Muscle layer of colon (tissue), 2 donors: Measurements from ENCODE around the gene LMO1.

ENCODE experiments used
- H3K27ac ChIP-seq: one replicate; pipeline ENCODE4 v1.7.0; 2013; ENCODE audit warnings: low read depth, mild to moderate bottlenecking, low read length, moderate library complexity
- H3K27me3 ChIP-seq, 2 donors: one replicate each; pipeline ENCODE4 v1.7.0; 2013; ENCODE audit warnings: low read length in 2 of 2, mild to moderate bottlenecking in 2 of 2; ENCODE audit not compliant: insufficient read depth in 2 of 2, control insufficient read depth in 1 of 2
- H3K36me3 ChIP-seq: one replicate; pipeline ENCODE4 v1.7.0; 2013; ENCODE audit warnings: mild to moderate bottlenecking, low read length; ENCODE audit not compliant: insufficient read depth
- H3K4me1 ChIP-seq: one replicate; pipeline ENCODE4 v1.7.0; 2013; ENCODE audit warnings: mild to moderate bottlenecking, low read length; ENCODE audit not compliant: insufficient read depth
- H3K4me3 ChIP-seq, 2 donors: one replicate each; pipeline ENCODE4 v1.7.0; 2013; ENCODE audit warnings: low read length in 2 of 2, low read depth in 1 of 2, mild to moderate bottlenecking in 1 of 2, moderate library complexity in 1 of 2
- H3K9ac ChIP-seq: one replicate; pipeline ENCODE4 v1.7.0; 2013; ENCODE audit warnings: low read length
- H3K9me3 ChIP-seq: one replicate; pipeline ENCODE4 v1.7.0; 2013; ENCODE audit warnings: mild to moderate bottlenecking, low read length
- donor health status: abdominal sarcoma.
- donor health status: Adenocarcinoma of cecum.

Gene LMO1

DNA sequence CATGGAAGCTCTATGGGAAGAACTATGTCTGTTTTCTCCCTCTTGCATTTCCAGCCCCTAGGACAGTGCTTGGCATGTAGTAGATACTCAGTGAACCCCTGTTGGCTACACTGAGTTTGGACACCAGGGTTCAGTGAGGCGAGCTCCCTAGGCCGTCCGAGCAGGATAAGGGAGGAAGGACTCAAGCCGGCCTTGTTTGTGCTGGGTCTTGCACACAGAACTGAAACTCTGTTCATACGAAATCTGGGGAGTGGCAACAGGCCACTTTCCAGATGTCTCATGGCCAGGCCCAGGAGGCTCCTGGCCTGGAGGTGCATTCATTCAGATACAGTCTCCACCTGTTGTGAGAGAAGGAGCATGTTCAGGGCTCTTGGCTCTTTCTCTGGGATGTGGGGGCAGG is 23.6 kb upstream of the LMO1 start:
- H3K27me3 ChIP-seq, result no peaks in the 10 kb centered on the region
- no peaks in the 10 kb centered on the region for H3K36me3 ChIP-seq
- no peaks in the 10 kb centered on the region for H3K9me3 ChIP-seq
- H3K4me1 ChIP-seq, result no peaks in the 10 kb centered on the region
- no peak overlapping the region for H3K27ac ChIP-seq
- H3K4me3 ChIP-seq, result no peak overlapping the region
- no peak overlapping the region for H3K9ac ChIP-seq

DNA sequence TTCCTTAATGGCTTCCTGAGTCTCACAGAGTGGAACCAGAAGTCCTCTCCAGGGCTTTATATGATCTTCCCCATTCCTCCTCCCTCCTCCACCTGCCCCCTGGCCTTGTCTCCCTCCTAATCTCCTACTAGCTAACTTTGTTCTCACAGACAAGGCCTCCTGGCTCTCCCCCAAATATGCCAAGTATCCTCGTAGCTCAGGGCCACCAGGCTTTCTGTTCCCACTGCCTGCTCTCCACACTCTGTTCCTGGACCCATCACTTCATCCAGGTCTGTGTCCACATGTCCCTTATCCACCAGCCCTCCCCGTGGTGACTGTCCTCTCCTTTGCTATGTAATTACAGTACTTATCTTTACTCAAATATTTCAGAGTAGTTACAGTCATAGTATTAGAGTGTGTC is 23.2 kb upstream of the LMO1 start:
- Histone ChIP-seq H3K9me3 (no peaks in the 10 kb centered on the region), H3K4me1 (no peaks in the 10 kb centered on the region), H3K9ac (no peak overlapping the region), H3K27ac (no peak overlapping the region), H3K27me3 (no peaks in the 10 kb centered on the region), H3K36me3 (no peaks in the 10 kb centered on the region), H3K4me3 (no peak overlapping the region)

DNA sequence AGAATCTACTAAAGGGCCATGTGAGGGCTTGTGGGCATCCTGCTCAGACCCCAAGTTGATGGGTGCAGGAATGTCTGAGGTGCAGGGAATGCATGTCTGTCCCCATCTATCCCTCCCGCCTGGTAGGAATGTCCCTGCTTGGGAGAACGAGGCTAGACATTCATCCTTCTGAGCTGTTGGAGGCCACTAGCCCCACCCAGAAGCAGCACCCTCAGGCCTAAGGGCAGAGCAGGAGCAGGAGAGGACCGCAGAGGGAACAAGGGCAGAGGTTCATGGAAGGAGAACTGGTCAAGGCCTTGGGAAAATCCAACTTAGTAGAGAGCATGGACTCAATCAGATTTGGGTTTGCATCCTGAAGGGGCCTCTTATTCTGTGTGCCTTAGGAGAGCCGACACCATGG is 22.1 kb upstream of the LMO1 start:
- no peak overlapping the region for H3K27ac ChIP-seq
- no peaks in the 10 kb centered on the region for H3K27me3 ChIP-seq
- H3K36me3 ChIP-seq, result no peaks in the 10 kb centered on the region
- H3K9me3 ChIP-seq, result no peaks in the 10 kb centered on the region
- no peaks in the 10 kb centered on the region for H3K4me1 ChIP-seq
- no peak overlapping the region for H3K4me3 ChIP-seq
- no peak overlapping the region for H3K9ac ChIP-seq

DNA sequence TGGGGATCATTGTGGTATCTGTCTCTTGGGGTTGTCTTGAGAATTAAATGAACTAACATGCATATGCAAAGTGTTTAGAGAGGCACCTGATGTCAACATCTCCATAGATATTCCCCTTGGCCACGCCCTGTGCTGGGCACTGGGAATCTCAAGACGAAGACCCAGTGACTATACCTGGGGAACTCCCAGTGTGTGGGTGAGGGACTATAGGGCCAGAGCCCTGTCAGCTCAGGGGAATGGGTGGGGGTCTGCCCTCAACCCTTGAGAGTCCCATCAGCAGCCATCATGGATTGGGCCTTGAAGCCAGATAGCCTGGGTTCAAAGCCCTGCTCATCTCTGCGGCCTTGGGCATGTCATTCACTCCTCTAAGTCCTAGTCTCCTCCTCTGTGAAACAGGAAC is 21.6 kb upstream of the LMO1 start:
- Histone ChIP-seq H3K4me3 (no peak overlapping the region), H3K9ac (no peak overlapping the region), H3K36me3 (no peaks in the 10 kb centered on the region), H3K9me3 (no peaks in the 10 kb centered on the region), H3K27me3 (no peaks in the 10 kb centered on the region), H3K27ac (no peak overlapping the region), H3K4me1 (no peaks in the 10 kb centered on the region)

DNA sequence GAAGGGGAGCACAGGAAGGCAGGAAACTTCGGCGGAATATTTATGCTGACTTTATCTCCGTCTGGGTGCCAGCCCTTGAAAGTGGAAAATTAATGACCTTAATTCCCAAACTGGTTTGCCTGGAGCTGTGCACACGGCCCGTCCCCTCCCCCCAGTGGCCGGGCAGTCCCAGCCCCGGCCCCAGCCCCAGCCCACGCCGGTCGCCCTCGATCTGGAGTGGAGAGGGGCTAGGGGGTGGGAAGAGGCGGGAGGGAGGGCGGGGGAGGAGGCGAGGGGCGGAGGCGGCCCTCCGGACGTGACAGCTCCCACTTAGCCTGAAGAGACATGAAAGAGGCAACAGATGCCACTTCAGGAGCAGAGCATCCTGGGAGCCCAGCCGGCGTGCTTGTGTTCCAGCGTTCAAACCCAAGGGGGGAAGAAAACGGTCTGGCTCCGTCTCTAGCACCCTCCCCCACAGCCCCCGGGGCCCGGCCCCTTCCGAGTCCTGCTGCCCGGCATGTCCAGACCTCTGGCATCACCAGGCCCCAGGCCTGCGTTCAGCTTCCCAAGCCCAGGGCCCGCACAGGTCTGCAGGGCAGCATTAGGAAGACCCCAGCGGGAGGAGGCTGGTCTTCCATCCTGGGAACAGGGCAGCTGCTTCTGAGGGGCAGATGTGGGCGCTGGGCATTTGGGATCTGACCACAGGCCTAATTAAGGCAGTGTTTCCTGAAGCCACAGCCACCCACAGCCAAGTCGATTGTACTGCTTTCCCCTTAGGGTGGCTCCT is 20.0 kb upstream of the LMO1 start:
- Histone ChIP-seq H3K4me3 (no peak overlapping the region), H3K4me1 (no peaks in the 10 kb centered on the region), H3K27me3 (no peaks in the 10 kb centered on the region), H3K9me3 (no peaks in the 10 kb centered on the region), H3K9ac (no peak overlapping the region), H3K36me3 (no peaks in the 10 kb centered on the region), H3K27ac (no peak overlapping the region)

DNA sequence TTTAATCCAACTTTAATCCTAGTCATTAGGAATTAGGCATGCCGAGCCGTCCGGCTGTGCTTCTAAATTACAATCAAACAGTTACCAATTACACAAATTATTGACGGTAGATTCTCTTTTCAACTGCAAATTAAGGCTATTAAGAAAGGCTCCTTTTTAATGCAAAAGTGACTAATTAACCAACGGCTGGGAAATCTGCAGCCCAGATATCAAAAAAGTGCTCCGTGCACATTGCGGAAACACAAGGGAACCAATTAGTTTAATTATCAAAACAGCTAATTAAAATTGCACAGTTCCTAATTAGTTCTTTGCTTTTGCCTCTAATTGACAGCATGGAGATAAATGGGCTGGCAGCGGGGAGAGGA is 19.4 kb upstream of the LMO1 start:
- no peak overlapping the region for H3K27ac ChIP-seq
- H3K36me3 ChIP-seq, result no peaks in the 10 kb centered on the region
- no peaks in the 10 kb centered on the region for H3K27me3 ChIP-seq
- no peak overlapping the region for H3K9ac ChIP-seq
- H3K4me1 ChIP-seq, result no peaks in the 10 kb centered on the region
- no peaks in the 10 kb centered on the region for H3K9me3 ChIP-seq
- H3K4me3 ChIP-seq, result no peak overlapping the region

DNA sequence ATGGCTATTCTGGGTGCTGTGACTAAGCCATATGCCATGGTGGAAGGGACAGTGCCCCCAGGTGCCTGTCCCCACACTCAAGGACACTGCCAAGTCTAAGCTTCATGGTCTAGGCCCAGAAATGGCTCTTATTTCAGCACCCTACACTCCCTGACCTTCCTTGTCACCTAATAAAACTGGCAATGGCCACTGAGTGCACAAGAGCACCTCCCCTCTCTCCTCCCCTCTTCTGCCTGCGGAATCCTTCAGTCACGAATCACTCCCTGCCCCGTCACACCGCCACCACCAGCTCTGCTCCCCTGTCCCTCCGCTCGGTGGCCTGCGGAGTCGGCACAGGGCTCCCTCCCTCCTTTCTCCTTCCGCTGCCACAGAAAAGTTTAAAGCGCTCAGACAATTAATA is 19.0 kb upstream of the LMO1 start:
- Histone ChIP-seq H3K36me3 (no peaks in the 10 kb centered on the region), H3K27ac (no peak overlapping the region), H3K27me3 (no peaks in the 10 kb centered on the region), H3K9me3 (no peaks in the 10 kb centered on the region), H3K4me3 (no peak overlapping the region), H3K9ac (no peak overlapping the region), H3K4me1 (no peaks in the 10 kb centered on the region)

DNA sequence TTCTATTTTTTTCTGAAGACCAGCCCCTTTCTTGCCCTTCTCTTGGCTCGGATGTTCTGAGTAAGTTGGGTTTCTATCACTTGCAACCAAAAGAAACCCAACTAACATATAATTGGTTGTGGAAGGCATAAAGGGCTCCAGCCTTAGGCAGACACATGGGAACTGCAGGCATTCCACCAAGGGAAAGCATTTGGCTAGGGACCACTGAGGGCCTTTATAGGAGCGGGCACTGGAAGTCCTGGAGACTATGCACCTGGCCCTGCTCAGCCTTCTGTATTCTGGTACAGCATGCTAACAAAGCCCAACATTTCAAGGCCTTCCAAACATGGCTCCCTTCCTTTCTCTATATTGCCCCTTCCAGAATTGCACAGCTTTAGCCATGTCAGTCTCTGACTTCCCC is 17.6 kb upstream of the LMO1 start:
- no peak overlapping the region for H3K4me3 ChIP-seq
- H3K27me3 ChIP-seq, result no peaks in the 10 kb centered on the region

DNA sequence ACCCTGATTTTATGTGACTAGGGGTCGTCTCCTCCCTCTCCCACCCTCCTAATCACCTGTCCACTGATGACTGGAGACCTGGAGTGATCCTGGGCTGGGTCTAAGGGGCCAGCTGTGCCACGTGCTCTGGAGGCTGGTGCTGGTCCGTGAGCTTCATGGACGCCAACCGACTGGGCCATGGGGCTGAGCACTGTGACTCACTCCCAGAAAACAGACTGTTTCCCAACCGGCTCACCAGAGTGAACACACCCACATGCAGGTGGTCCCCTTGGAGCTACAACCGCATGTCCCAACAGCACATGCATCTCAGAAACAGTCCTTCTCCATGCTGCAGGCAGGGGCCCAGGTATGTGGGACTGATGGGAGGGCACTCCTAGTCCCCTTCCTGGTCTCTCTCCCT is 14.0 kb upstream of the LMO1 start:
- no peaks in the 10 kb centered on the region for H3K27me3 ChIP-seq

More for the DNA sequence above, 17.6 kb upstream of the LMO1 start:
- Histone ChIP-seq H3K9me3 (no peaks in the 10 kb centered on the region), H3K9ac (no peak overlapping the region), H3K27ac (no peak overlapping the region), H3K36me3 (no peaks in the 10 kb centered on the region), H3K4me1 (no peaks in the 10 kb centered on the region)

DNA sequence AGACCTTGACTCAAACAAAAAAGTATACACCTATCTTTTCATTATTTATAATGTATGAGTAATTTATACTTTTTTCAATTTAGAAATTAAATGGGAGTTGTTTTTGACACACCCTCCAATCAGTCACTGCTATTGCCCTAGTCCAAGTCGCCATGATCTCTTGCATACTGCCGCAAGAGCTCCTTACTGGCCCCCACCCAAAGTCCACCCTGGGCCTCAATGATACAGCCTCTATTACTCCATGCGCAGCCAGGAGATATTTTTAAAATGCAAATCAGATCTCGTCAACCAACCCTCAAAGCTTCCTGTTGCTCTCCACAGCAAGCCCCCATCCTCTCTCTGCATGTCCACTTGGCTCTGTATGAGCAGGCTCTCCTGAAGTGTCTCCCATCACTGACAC is 12.8 kb upstream of the LMO1 start:
- Histone ChIP-seq H3K4me1 (no peaks in the 10 kb centered on the region), H3K9me3 (no peaks in the 10 kb centered on the region), H3K27ac (no peak overlapping the region), H3K9ac (no peak overlapping the region), H3K36me3 (no peaks in the 10 kb centered on the region), H3K4me3 (no peak overlapping the region), H3K27me3 (no peaks in the 10 kb centered on the region)

More for the DNA sequence above, 14.0 kb upstream of the LMO1 start:
- Histone ChIP-seq H3K36me3 (no peaks in the 10 kb centered on the region), H3K27ac (no peak overlapping the region), H3K4me1 (no peaks in the 10 kb centered on the region), H3K9ac (no peak overlapping the region), H3K9me3 (no peaks in the 10 kb centered on the region), H3K4me3 (no peak overlapping the region)

DNA sequence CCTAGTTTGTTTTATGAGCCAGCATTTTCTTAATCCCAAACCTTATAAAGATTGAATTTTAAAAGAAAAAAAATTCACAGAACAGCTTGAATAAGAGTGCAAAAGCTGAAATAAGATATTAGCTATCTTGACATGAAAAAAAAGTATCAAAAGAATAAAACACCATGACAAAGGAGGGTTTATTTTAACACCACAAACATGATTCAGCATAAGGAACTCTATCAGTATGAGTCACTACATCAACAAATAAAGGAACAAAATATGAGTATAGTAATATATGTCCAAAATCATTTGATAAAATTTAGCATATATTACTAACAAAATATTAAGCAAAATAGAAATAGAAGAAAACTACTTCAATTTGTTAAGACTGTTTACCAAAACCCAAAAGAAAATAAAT is 9.6 kb upstream of the LMO1 start:
- H3K36me3 ChIP-seq, result no peaks in the 10 kb centered on the region
- no peak overlapping the region for H3K9ac ChIP-seq

DNA sequence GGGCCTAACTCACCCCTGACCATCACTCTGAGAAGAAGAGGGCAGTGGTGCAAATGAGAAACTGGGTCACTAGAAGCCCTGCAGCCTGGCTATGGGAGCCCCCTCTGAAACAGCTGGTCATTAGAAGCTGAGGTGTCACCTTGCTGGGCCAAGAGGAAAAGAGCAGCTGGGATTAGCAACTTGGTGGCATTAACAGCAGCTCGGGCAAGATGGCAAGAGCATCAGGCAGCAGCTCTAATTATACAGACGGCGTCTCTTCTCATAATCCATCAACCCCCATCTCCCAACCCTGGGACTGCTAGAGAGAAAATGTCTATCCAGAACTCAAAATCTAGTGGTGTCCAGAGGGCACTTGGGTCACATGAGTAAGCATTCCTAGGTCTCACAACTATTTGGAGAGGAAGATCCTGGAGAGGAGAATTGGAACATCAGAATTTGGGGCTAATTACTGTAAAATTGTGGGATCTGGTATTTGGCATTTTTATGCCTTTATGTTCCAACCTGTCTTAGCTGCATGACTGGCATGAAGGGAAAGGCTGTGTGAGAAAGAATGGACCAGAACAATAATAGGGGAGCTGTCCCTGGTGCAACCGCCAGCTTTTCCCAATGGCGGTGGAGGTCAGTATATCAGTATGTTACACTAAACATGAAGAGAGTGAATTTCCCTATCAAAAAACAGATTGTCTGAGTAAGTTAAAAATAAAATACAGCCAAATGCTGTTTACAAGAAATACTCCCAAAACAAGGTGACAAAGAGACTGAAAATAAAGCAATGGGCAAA is 7.6 kb upstream of the LMO1 start:
- no peaks in the 10 kb centered on the region for H3K36me3 ChIP-seq
- H3K9ac ChIP-seq, result no peak overlapping the region
- H3K27ac ChIP-seq, result no peak overlapping the region
- no peak overlapping the region for H3K4me3 ChIP-seq
- no peaks in the 10 kb centered on the region for H3K4me1 ChIP-seq
- H3K9me3 ChIP-seq, result no peaks in the 10 kb centered on the region
- H3K27me3 ChIP-seq, result peaks cover 22 to 33% of the 10 kb centered on the region in 2 donors

More for the DNA sequence above, 9.6 kb upstream of the LMO1 start:
- H3K27ac ChIP-seq, result no peak overlapping the region
- H3K27me3 ChIP-seq, result peaks cover 6 to 13% of the 10 kb centered on the region in 2 donors
- no peak overlapping the region for H3K4me3 ChIP-seq
- no peaks in the 10 kb centered on the region for H3K9me3 ChIP-seq
- no peaks in the 10 kb centered on the region for H3K4me1 ChIP-seq
